ENCODE data around the gene RPTN.
"Not testable (repeated sequence)": the region's sequence is repeated elsewhere in the genome, so short reads cannot be mapped to it uniquely, and the experiment has no call there.

Gene RPTN

DNA sequence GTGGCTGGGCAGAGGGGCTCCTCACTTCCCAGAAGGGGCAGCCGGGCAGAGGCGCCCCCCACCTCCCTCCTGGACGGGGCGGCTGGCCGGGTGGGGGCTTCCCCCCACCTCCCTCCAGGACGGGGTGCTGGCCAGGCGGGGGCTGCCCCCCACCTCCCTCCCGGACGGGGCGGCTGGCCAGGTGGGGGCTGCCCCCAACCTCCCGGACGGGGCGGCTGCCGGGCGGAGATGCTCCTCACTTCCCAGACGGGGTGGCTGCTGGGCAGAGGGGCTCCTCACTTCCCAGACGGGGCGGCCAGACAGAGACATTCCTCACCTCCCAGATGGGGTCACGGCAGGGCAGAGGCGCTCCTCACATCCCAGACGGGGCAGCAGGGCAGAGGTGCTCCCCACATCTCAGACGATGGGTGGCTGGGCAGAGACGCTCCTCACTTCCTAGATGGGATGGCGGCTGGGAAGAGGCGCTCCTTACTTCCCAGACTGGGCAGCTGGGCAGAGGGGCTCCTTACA, 14.3 kb downstream of the RPTN start:
- H3K27ac Mint-ChIP-seq; DNase-seq; ATAC-seq; H3K4me1 Mint-ChIP-seq; H3K4me3 Mint-ChIP-seq; H3K36me3 Mint-ChIP-seq (ENCODE audit: low read depth): not testable (repeated sequence)
- H3K9me3 Mint-ChIP-seq = peaks cover 23% of the 10 kb centered on the region
- H3K27me3 Mint-ChIP-seq = peaks cover 28% of the 10 kb centered on the region

GRCh38 chr1:152143150-152143887, 15.7 kb downstream of the RPTN start:
- ATAC-seq = peak; percentile 97
- Mint-ChIP-seq H3K9me3 (peaks cover 13% of the 10 kb centered on the region), H3K36me3 (ENCODE audit: low read depth) (no peaks in the 10 kb centered on the region), H3K4me3 (no peak overlapping the region), H3K4me1 (peaks cover 9% of the 10 kb centered on the region), H3K27ac (no peak overlapping the region), H3K27me3 (peaks cover 31% of the 10 kb centered on the region)
- peak; percentile 7 for DNase-seq

GRCh38 chr1:152141971-152142584, 16.9 kb downstream of the RPTN start:
- Mint-ChIP-seq H3K4me1 (peaks cover 9% of the 10 kb centered on the region), H3K9me3 (peaks cover 11% of the 10 kb centered on the region), H3K27me3 (peaks cover 36% of the 10 kb centered on the region), H3K36me3 (ENCODE audit: low read depth) (no peaks in the 10 kb centered on the region), H3K4me3 (no peak overlapping the region), H3K27ac (no peak overlapping the region)
- ATAC-seq (no peak), DNase-seq (peak; percentile 26)

GRCh38 chr1:152137215-152137614, 21.8 kb downstream of the RPTN start:
- Mint-ChIP-seq H3K27ac (no peak overlapping the region), H3K4me3 (no peak overlapping the region), H3K36me3 (ENCODE audit: low read depth) (no peaks in the 10 kb centered on the region), H3K9me3 (peaks cover 17% of the 10 kb centered on the region), H3K4me1 (no peaks in the 10 kb centered on the region), H3K27me3 (peaks cover 47% of the 10 kb centered on the region)
- ATAC-seq = no peak
- no peak for DNase-seq

GRCh38 chr1:152130186-152130585, 28.8 kb downstream of the RPTN start:
- peaks cover 59% of the 10 kb centered on the region for H3K27me3 Mint-ChIP-seq
- peaks cover 22% of the 10 kb centered on the region for H3K9me3 Mint-ChIP-seq
- no peaks in the 10 kb centered on the region for H3K4me1 Mint-ChIP-seq
- no peak overlapping the region for H3K4me3 Mint-ChIP-seq
- no peaks in the 10 kb centered on the region for H3K36me3 Mint-ChIP-seq (ENCODE audit: low read depth)
- ATAC-seq (no peak), DNase-seq (no peak)
- no peak overlapping the region for H3K27ac Mint-ChIP-seq

GRCh38 chr1:152127673-152128072, 31.4 kb downstream of the RPTN start:
- Mint-ChIP-seq H3K27me3 (peaks cover 51% of the 10 kb centered on the region), H3K27ac (no peak overlapping the region), H3K9me3 (peaks cover 9% of the 10 kb centered on the region), H3K4me3 (no peak overlapping the region), H3K36me3 (ENCODE audit: low read depth) (no peaks in the 10 kb centered on the region), H3K4me1 (no peaks in the 10 kb centered on the region)
- no peak for DNase-seq
- ATAC-seq = peak; percentile 40

GRCh38 chr1:152125834-152126443, 33.1 kb downstream of the RPTN start:
- Mint-ChIP-seq H3K4me1 (no peaks in the 10 kb centered on the region), H3K27me3 (peaks cover 63% of the 10 kb centered on the region), H3K27ac (no peak overlapping the region), H3K9me3 (peaks cover 5% of the 10 kb centered on the region), H3K4me3 (no peak overlapping the region), H3K36me3 (ENCODE audit: low read depth) (no peaks in the 10 kb centered on the region)
- no peak for ATAC-seq
- no peak for DNase-seq

- no peak for DNase-seq
- H3K4me1 Mint-ChIP-seq = no peaks in the 10 kb centered on the region
- peaks cover 46% of the 10 kb centered on the region for H3K27me3 Mint-ChIP-seq
- H3K27ac Mint-ChIP-seq = no peak overlapping the region
- no peaks in the 10 kb centered on the region for H3K9me3 Mint-ChIP-seq
- no peaks in the 10 kb centered on the region for H3K36me3 Mint-ChIP-seq (ENCODE audit: low read depth)
- ATAC-seq = no peak
- H3K4me3 Mint-ChIP-seq = no peak overlapping the region
Observed at GRCh38 chr1:152118915-152119314, 40.1 kb downstream of the RPTN start.

DNA sequence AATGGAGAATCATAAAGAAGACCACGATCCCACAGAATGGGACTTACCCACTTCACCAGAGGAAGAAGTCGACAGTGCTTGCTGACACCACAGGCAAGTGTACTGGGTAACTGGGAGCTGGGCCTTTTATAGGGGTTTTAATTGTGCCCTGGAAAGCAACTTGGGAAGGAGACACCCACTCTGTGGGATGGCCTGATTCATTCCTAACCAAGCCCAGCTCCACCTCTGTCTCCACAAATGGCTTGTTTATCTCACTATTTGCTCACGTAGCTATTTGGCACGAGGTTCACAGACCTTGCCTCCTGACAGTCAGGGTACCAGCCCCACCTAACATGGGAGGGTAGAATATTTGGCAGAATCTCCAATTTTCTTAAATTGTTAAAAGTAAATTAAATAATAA, 43.7 kb downstream of the RPTN start, which contains the start of gene TCHH:
Gene TCHH (minus strand): TSS at position 101 of the 400 bp plus-strand sequence. CDS start 1,364 bp downstream, outside the sequence.
- H3K4me3 Mint-ChIP-seq = no peak within 1 kb of the TSS
- H3K27ac Mint-ChIP-seq = no peak within 1 kb of the TSS
- peaks cover 2% of the 10 kb centered on the region for H3K36me3 Mint-ChIP-seq (ENCODE audit: low read depth)

DNA sequence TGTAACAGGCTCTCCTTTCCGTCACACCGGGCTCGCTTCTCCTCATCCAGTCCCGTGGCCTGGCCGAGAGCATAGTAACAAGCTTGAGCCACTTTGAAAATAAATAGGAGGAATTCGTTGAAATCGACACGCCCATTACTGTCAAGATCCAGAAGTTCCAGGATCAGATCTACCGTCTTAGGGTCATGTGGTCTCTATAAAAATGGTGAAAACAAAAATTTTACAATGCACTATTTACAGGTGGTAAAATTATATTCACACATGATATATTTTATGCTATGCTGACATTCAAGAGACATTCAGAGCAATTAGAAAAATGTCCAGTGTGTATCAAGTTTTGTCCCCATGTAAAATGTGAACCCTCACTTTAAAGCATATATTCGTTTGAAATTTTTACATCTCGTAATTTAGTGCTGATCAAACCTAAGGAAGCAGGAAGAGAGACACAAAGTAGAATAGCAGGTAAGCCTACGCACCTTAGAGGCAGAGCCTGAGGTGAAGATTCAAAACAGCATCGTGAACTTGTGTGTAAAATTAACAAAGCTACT, 46.1 kb downstream of the RPTN start:
- Mint-ChIP-seq H3K27ac (no peak overlapping the region), H3K4me3 (no peak overlapping the region), H3K27me3 (peaks cover 17% of the 10 kb centered on the region), H3K9me3 (peaks cover 4% of the 10 kb centered on the region), H3K36me3 (ENCODE audit: low read depth) (peaks cover 2% of the 10 kb centered on the region), H3K4me1 (no peaks in the 10 kb centered on the region)
- ATAC-seq = no peak
- no peak for DNase-seq

More for the DNA sequence above, 43.7 kb downstream of the RPTN start, which contains the start of gene TCHH:
- DNase-seq = no peak
- no peak for ATAC-seq
- Mint-ChIP-seq H3K27me3 (peaks cover 30% of the 10 kb centered on the region), H3K4me1 (no peaks in the 10 kb centered on the region), H3K9me3 (no peaks in the 10 kb centered on the region)

DNA sequence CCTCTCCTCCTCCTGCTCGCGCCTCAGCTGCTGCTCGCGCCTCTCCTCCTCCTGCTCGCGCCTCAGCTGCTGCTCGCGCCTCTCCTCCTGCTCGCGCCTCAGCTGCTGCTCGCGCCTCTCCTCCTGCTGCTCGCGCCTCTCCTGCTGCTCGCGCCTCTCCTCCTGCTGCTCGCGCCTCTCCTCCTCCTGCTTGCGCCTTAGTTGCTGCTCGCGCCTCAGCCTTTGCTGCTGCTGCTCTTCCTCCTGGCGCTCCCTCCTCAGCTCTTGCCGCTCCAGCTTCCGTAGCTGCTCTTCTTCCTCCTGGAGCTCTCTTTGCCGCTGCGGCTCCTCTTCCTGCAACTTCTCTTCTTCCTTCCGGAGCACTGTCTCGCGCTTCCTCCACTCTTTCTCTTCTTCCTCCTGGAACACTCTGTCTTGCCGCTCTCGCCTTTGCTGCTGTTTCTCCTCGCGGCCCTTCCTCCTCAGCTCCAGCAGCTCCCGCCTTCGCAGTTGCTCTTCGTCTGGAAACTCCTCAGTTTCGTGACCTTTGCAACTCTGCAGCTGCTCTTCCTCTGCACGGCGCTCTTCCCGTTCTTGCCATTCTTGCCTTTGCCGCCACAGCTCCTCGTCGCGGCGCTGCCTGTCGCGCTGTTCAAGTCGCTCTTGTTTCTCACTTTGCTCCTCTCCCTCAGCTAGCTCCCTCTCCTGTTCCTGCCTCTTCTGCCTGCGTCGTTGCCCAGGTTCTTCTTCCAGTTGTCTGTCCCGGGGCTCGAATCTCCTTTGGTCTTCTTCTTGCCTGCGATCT, 46.7 kb downstream of the RPTN start:
- Mint-ChIP-seq H3K4me3 (no peak overlapping the region), H3K36me3 (ENCODE audit: low read depth) (peaks cover 2% of the 10 kb centered on the region), H3K27me3 (peaks cover 15% of the 10 kb centered on the region), H3K4me1 (no peaks in the 10 kb centered on the region), H3K9me3 (peaks cover 4% of the 10 kb centered on the region), H3K27ac (no peak overlapping the region)
- ATAC-seq = no peak
- DNase-seq = no peak

- Mint-ChIP-seq H3K4me1 (no peaks in the 10 kb centered on the region), H3K27ac (no peak overlapping the region), H3K27me3 (peaks cover 8% of the 10 kb centered on the region), H3K9me3 (peaks cover 4% of the 10 kb centered on the region), H3K4me3 (no peak overlapping the region), H3K36me3 (ENCODE audit: low read depth) (peaks cover 2% of the 10 kb centered on the region)
- DNase-seq (peak; percentile 15), ATAC-seq (peak; percentile 37)
Observed at GRCh38 chr1:152111515-152111968, 47.5 kb downstream of the RPTN start.

- peak; percentile 52 for ATAC-seq
- no peaks in the 10 kb centered on the region for H3K4me1 Mint-ChIP-seq
- H3K36me3 Mint-ChIP-seq (ENCODE audit: low read depth) = peaks cover 2% of the 10 kb centered on the region
- no peak overlapping the region for H3K27ac Mint-ChIP-seq
- H3K27me3 Mint-ChIP-seq = peaks cover 8% of the 10 kb centered on the region
- DNase-seq = peak; percentile 32
- H3K4me3 Mint-ChIP-seq = no peak overlapping the region
- H3K9me3 Mint-ChIP-seq = peaks cover 4% of the 10 kb centered on the region
Observed at GRCh38 chr1:152110860-152111514, 48.0 kb downstream of the RPTN start.

All from activated naive CD8-positive, alpha-beta T cell treated with anti-CD3 and anti-CD28 coated beads, Interleukin-2, amount 50 U/mL, for 24 hours (primary cell).